K562 (cell line): ENCODE measurements around the gene CTIF. TPM values are rescaled to one million over a fixed set of nuclear protein-coding genes. Genes with fewer than 3 reads are reported as not detected.

ENCODE experiments used
- ATAC-seq: fragments of 200-7000 bp; cut with Tn5 transposase; 3 replicates; pipeline ENCODE4 v1.9.1; 2020; ENCODE audit warnings: moderate library complexity
- BruUV-seq: library from RNA; stranded (reverse); fragments of 400-500 nt; replicated peaks from 2 replicates; lab custom pipeline; 2021; lab: Mats Ljungman, UMichigan
- CTCF ChIA-PET: fragments of 300-600 bp; formaldehyde crosslinking; extraction: SDS; loops from one replicate; lab custom pipeline; 2021; ENCODE audit warnings: low intra/inter-chr PET ratio; lab: Yijun Ruan, JAX
- POLR2A ChIA-PET: fragments of 300-600, 350-650 bp; sonication (Branson Sonifier 250); formaldehyde crosslinking; extraction: SDS; loops from one replicate; lab custom pipeline; 2021; ENCODE audit warnings: antibody characterized with exemption, inconsistent platforms; lab: Yijun Ruan, JAX
- DNase-seq, 4 experiments: peaks; one replicate each; pipeline versions ENCODE4 v3.0.0 to v3.0.0-alpha.2; 2011 to 2018; ENCODE audit warnings: low spot score in 3 of 4, mixed read lengths in 3 of 4; ENCODE audit errors: extremely low read depth in 1 of 4
- FAIRE-seq: peaks from 2 replicates; lab custom pipeline; 2011; peaks lifted over from hg19 to GRCh38; lab: Jason Lieb, UNC
- H2AFZ ChIP-seq: 2 replicates; pipeline ENCODE4 v1.6.0; 2011; ENCODE audit warnings: low read depth, low read length, control low read depth, inconsistent platforms
- H3K27ac ChIP-seq: fragments of 200-600 bp; 3 replicates; pipeline ENCODE4 v1.8.0; 2011; ENCODE audit warnings: low read depth, mild to moderate bottlenecking, control low read depth, inconsistent platforms, low read length, moderate library complexity, mixed read lengths; ENCODE audit errors: extremely low read depth
- H3K27me3 ChIP-seq, 2 experiments: fragments of 300-600 bp in 1 of 2; 2 replicates in 1 of 2; 3 replicates in 1 of 2; pipeline versions ENCODE4 v1.6.0 to v1.8.0; 2011; ENCODE audit warnings: inconsistent platforms in 2 of 2, low read length in 2 of 2, mild to moderate bottlenecking in 1 of 2, mixed read lengths in 1 of 2, moderate library complexity in 1 of 2; ENCODE audit not compliant: control insufficient read depth in 2 of 2, insufficient read depth in 2 of 2
- H3K36me3 ChIP-seq: fragments of 300-600 bp; 3 replicates; pipeline ENCODE4 v1.8.0; 2011; ENCODE audit warnings: mild to moderate bottlenecking, low read length, inconsistent platforms; ENCODE audit not compliant: control insufficient read depth, insufficient read depth
- H3K4me1 ChIP-seq, 2 experiments: fragments of 200-600 bp in 1 of 2; replicated peaks in 1 of 2; 2 replicates in 1 of 2; 3 replicates in 1 of 2; pipeline versions ENCODE4 v1.5.1 to v1.8.0; 2011; ENCODE audit warnings: inconsistent platforms in 2 of 2, low read length in 2 of 2, mild to moderate bottlenecking in 1 of 2, mixed read lengths in 1 of 2, moderate library complexity in 1 of 2; ENCODE audit not compliant: control insufficient read depth in 2 of 2, insufficient read depth in 2 of 2
- H3K4me2 ChIP-seq: 2 replicates; pipeline ENCODE4 v1.6.1; 2011; ENCODE audit warnings: low read length, control low read depth, inconsistent platforms, mixed read lengths; ENCODE audit not compliant: insufficient read depth
- H3K4me3 ChIP-seq: fragments of 200-600 bp; sonication (generic), shearing (Covaris generic); 2 replicates; pipeline ENCODE4 v1.5.1; 2016; ENCODE audit warnings: control low read depth, inconsistent platforms
- H3K79me2 ChIP-seq: fragments of 200-600 bp; 3 replicates; pipeline ENCODE4 v1.8.0; 2011; ENCODE audit warnings: low read length, inconsistent platforms; ENCODE audit not compliant: control insufficient read depth, insufficient read depth
- H3K9ac ChIP-seq, 2 experiments: 2 replicates each; pipeline versions ENCODE4 v1.6.0 to v1.6.1; 2011; ENCODE audit warnings: low read depth in 2 of 2, low read length in 2 of 2, control low read depth in 1 of 2, inconsistent platforms in 1 of 2, mild to moderate bottlenecking in 1 of 2, mixed read lengths in 1 of 2; ENCODE audit not compliant: insufficient read depth in 1 of 2
- H3K9me1 ChIP-seq: one replicate; pipeline ENCODE4 v1.6.0; 2011; ENCODE audit warnings: inconsistent platforms, mild to moderate bottlenecking, low read length, moderate library complexity; ENCODE audit not compliant: control insufficient read depth, insufficient read depth
- H3K9me3 ChIP-seq: replicated peaks from 2 replicates; pipeline ENCODE4 v1.5.1; 2011; ENCODE audit warnings: low read depth, low read length, inconsistent platforms; ENCODE audit not compliant: control insufficient read depth, insufficient read depth
- H4K20me1 ChIP-seq: replicated peaks from 2 replicates; pipeline ENCODE4 v1.6.1; 2011; ENCODE audit warnings: low read length, inconsistent platforms, mixed read lengths; ENCODE audit not compliant: control insufficient read depth, insufficient read depth
- ARNT ChIP-seq, 2 experiments: fragments of 450-650 bp; IDR thresholded peaks; 2 replicates each; pipeline ENCODE4 v1.6.1; 2016; ENCODE audit warnings: mild to moderate bottlenecking in 1 of 2
- LARP7 ChIP-seq: fragments of 450-650 bp; IDR thresholded peaks from 2 replicates; pipeline ENCODE4 v1.6.1; 2016
- MIER1 ChIP-seq: fragments of 450-650 bp; IDR thresholded peaks from 2 replicates; pipeline ENCODE4 v1.6.1; 2016; ENCODE audit warnings: antibody characterized with exemption, mild to moderate bottlenecking, low read depth
- NFIX ChIP-seq: fragments of 250-450 bp; sonication (Bioruptor Pico); IDR thresholded peaks from 2 replicates; pipeline ENCODE4 v1.4.0; 2020; ENCODE audit warnings: low read depth, mild to moderate bottlenecking, moderate library complexity
- RBM34 ChIP-seq: fragments of 200-400 bp; formaldehyde crosslinking; IDR thresholded peaks from 2 replicates; pipeline ENCODE4 v1.6.1; 2018; ENCODE audit warnings: low read length, borderline replicate concordance; ENCODE audit not compliant: insufficient read depth
- ZNF239 ChIP-seq: fragments of 250-450 bp; sonication (Bioruptor Pico); IDR thresholded peaks from 2 replicates; pipeline ENCODE4 v1.4.0; 2020; ENCODE audit warnings: mild to moderate bottlenecking
- WGBS: fragments of 100-300 bp; shearing (Covaris generic); methylation state at CpG from one replicate; pipeline ENCODE4 v1.1.6; 2016; ENCODE audit warnings: low coverage, mixed read lengths; ENCODE audit not compliant: insufficient coverage; ENCODE audit errors: missing lambda C conversion rate; 5-methylcytosine and 5-hydroxymethylcytosine counted together
- in situ Hi-C: fragments of 300-500 bp; cut with MboI; formaldehyde crosslinking; loops from 4 replicates; pipeline ENCODE4 v1.15.0; 2018; ENCODE audit warnings: inconsistent platforms, mixed read lengths
- intact Hi-C: fragments of 100-400 bp; cut with micrococcal nuclease; formaldehyde crosslinking; loops from 2 replicates; pipeline ENCODE4 v1.14.2; 2022
- polyA plus RNA-seq, 8 experiments: library from polyadenylated mRNA; depleted of rRNA in 4 of 8; stranded (reverse) in 5 of 8; unstranded in 3 of 8; fragments of >200 nt; fragmentation: Nextera tagmentation in 2 of 8; fragmentation: Illumina TruSeq in 1 of 8; extraction: Ambion mirVana in 2 of 8; extraction: Trizol in 1 of 8; gene quantifications; 2 replicates each; pipeline versions ENCODE4 v1.2.1 to v1.2.3, GENCODE V29; 2011 to 2014; ENCODE audit warnings: inconsistent platforms in 1 of 8, missing spikeins in 1 of 8
- total RNA-seq, 7 experiments: library from RNA; depleted of rRNA in 6 of 7; stranded (reverse); fragments of >200 nt in 6 of 7; fragmentation: Illumina TruSeq in 2 of 7; extraction: Trizol in 2 of 7; gene quantifications; 2 replicates each; pipeline versions ENCODE4 v1.2.1 to v1.2.3, GENCODE V29; 2011 to 2021; ENCODE audit warnings: low replicate concordance in 1 of 7

The CTIF gene
- total and polyA plus RNA-seq, 9 of the 15 experiments (the other 6 are each of a cell fraction or from before 2014, with no cell fraction given) = 0.17 to 11.5 (median 2.2) TPM

DNA sequence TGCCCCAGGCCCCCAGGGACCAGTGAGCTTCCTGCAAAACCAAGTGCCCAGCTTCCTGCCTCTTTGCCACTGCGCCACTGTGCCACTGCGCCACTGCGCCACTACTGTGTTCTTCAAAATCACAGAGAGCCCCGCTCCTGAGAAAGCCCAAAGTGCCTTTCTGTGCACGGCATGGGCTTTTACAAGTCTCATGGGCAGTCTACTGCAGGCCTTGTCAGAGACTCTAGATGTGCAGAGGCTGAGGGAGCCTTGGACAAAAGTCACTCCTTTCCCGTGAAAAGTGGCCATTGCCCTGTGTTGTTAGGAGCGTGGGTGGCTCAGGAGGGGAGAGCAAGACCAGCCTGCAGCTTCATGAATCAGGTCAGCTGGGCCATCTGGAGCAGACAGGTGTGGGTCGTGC is 231.4 kb downstream of the CTIF start:
- Histone ChIP-seq H3K27me3 (no peaks in the 10 kb centered on the region), H3K9me3 (no peaks in the 10 kb centered on the region), H4K20me1 (no peaks in the 10 kb centered on the region; the same call in 1 of the 2 replicates), H3K27ac (no peak overlapping the region), H3K9ac (no peak overlapping the region), H3K4me3 (no peak overlapping the region), H3K4me2 (no peak overlapping the region), H3K9me1 (no peaks in the 10 kb centered on the region), H2AFZ (no peak overlapping the region), H3K4me1 (peaks cover 0 to 5% of the 10 kb centered on the region in 2 experiments; a peak in 1 of 5 replicates), H3K36me3 (no peaks in the 10 kb centered on the region), H3K79me2 (no peaks in the 10 kb centered on the region)
- ATAC-seq (no peak), DNase-seq (no peak), FAIRE-seq (no peak)
- in situ Hi-C loops (loop anchor here (10.0 kb wide), 1 partner anchor 85 kb away; no protein-coding TSS in a partner anchor), intact Hi-C loops (no loop called here)
- 52% methylated on average over 5 of the region's 8 CpGs for WGBS
- ChIA-PET CTCF (no interaction called here), POLR2A (no interaction called here)
- TF ChIP-seq ARNT (IDR thresholded peaks at IDR 0.05) (no peak), ZNF239 (CRISPR knock-in tag) (peak; percentile 66)
- no TSS peak for BruUV-seq

- Histone ChIP-seq H3K27ac (no peak overlapping the region), H3K27me3 (no peaks in the 10 kb centered on the region), H3K4me3 (no peak overlapping the region), H3K79me2 (no peaks in the 10 kb centered on the region), H3K9ac (no peak overlapping the region), H3K9me3 (no peaks in the 10 kb centered on the region), H3K4me1 (peaks cover 0 to 7% of the 10 kb centered on the region in 2 experiments; a peak in 1 of 5 replicates), H4K20me1 (peaks cover 2% of the 10 kb centered on the region), H3K4me2 (no peak overlapping the region), H3K9me1 (no peaks in the 10 kb centered on the region), H3K36me3 (no peaks in the 10 kb centered on the region), H2AFZ (no peak overlapping the region)
- BruUV-seq = no TSS peak
- intact Hi-C loops = loop anchor here (2.0 kb wide), 1 partner anchor 97 kb away; no protein-coding TSS in a partner anchor
- ChIA-PET POLR2A (no interaction called here), CTCF (no interaction called here)
- DNase-seq (no peak), FAIRE-seq (no peak), ATAC-seq (no peak)
- WGBS = 57% methylated on average over 3 of the region's 22 CpGs
- TF ChIP-seq NFIX (CRISPR knock-in tag) (no peak), LARP7 (no peak), MIER1 (no peak), RBM34 (no peak)
- in situ Hi-C loops = loop anchor here (10.0 kb wide), 1 partner anchor 87 kb away; no protein-coding TSS in a partner anchor
These were observed 233.0 kb downstream of the CTIF start for GRCh38 chr18:48771641-48772375.
